Subcutaneous abdominal adipose tissue (tissue), 5 donors: Measurements from ENCODE around the gene GNG3.
A peak's percentile ranks its signal among the peaks of the same experiment; 100 is the strongest.

Source experiments
- H3K27ac ChIP-seq: one replicate; pipeline ENCODE4 v1.7.0; 2013; ENCODE audit warnings: low read depth, mild to moderate bottlenecking, inconsistent platforms, low read length, moderate library complexity
- H3K27me3 ChIP-seq, 5 donors: one replicate each; pipeline ENCODE4 v1.7.0; 2013; ENCODE audit warnings: low read length in 5 of 5, inconsistent platforms in 1 of 5; ENCODE audit not compliant: control insufficient read depth in 5 of 5, insufficient read depth in 4 of 5
- H3K36me3 ChIP-seq, 5 donors: one replicate each; pipeline ENCODE4 v1.7.0; 2013; ENCODE audit warnings: low read length in 5 of 5; ENCODE audit not compliant: control insufficient read depth in 5 of 5, insufficient read depth in 5 of 5
- H3K4me1 ChIP-seq, 5 donors: one replicate each; pipeline ENCODE4 v1.7.0; 2013; ENCODE audit warnings: low read length in 5 of 5, mild to moderate bottlenecking in 3 of 5, moderate library complexity in 1 of 5; ENCODE audit not compliant: control insufficient read depth in 5 of 5, insufficient read depth in 5 of 5
- H3K4me3 ChIP-seq, 5 donors: one replicate each; pipeline ENCODE4 v1.7.0; 2013; ENCODE audit warnings: low read length in 5 of 5, low read depth in 1 of 5
- H3K9ac ChIP-seq, 5 donors: one replicate each; pipeline ENCODE4 v1.7.0; 2013; ENCODE audit warnings: low read length in 5 of 5, mild to moderate bottlenecking in 4 of 5, moderate library complexity in 3 of 5
- H3K9me3 ChIP-seq, 5 donors: one replicate each; pipeline ENCODE4 v1.7.0; 2013; ENCODE audit warnings: low read length in 5 of 5; ENCODE audit not compliant: control insufficient read depth in 5 of 5
- donor health status: healthy.
- donor health status: healthy.
- donor health status: healthy.
- donor health status: healthy.
- donor health status: healthy.

The GNG3 gene

DNA sequence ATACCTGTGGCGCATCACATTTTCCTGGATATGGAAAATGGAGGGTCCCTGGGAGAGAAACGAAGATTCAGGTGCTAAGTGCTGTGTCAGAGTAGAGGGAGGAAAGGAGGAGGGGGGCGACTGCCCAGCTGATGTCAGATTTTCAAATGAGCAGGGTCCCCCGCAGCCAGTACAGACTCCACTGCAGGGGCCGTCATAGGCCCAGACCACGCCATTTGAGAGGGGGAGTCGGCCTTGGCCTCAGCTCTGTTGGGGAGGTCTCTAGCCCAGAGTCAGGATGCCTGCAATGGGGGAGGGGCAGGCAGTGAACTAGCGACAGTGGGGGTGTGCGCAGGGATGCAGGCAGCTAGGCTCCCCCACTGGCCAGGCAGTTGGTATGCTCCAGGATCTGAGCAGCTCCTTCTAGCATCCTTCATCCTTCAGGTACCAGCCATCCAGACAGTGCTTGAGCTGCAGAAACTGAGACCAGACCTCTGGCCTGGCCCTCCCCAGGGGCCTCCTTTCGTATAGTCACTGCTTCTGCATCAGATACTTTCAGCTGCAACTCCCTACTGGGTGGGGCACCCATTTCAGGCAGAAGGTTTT, at the start of gene GNG3, which contains the start of gene BSCL2:
GNG3 (plus strand) TSS at position 400 of the 585 bp plus-strand sequence. CDS start 620 bp downstream, outside the sequence.
BSCL2 (minus strand) TSS at position 148 of the 585 bp plus-strand sequence. CDS start 229 bp downstream, outside the sequence.
- peak within 1 kb of the TSS; percentile 80 to 97 (median 84) for H3K4me3 ChIP-seq
- H3K36me3 ChIP-seq = peaks cover 0 to 18% (median 13%) of the 10 kb centered on the region in 5 donors
- peak within 1 kb of the TSS in 4 of 5 donors; percentile 35 to 95 (median 59) for H3K9ac ChIP-seq
- peaks cover 4 to 45% (median 36%) of the 10 kb centered on the region in 5 donors for H3K4me1 ChIP-seq
- no peaks in the 10 kb centered on the region for H3K9me3 ChIP-seq
- H3K27me3 ChIP-seq = no peaks in the 10 kb centered on the region
- H3K27ac ChIP-seq = peak within 1 kb of the TSS; percentile 41

DNA sequence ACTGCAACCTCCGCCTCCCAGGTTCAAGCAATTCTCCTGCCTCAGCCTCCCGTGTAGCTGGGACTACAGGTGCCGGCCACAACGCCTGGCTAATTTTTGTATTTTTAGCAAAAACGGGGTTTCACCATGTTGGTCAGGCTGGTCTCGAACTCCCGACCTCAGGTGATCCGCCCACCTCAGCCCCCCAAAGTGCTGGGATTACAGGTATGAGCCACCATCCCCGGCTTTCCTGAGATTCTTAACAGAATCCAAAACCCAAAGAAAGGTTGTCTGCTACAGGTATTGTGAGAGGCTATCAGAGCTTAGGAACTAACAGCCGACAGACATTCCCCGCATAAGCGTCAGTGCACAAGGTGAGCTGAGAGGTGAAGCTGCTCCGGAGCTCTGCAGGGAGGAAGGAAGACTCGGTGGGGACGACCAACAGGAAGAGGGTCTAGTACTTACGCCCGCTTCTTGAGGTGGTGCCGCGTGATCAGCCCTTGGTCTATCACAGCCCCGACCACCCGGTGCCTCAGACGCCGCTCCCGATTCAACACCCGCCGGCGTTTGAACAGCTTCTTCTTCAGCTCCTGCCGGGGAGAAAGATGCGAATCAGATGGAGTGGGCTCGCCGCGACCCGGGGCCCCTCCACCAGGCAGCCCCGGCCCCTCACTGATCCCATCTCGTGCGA, 42.9 kb upstream of the GNG3 start:
- no peaks in the 10 kb centered on the region for H3K9me3 ChIP-seq
- no peaks in the 10 kb centered on the region for H3K27me3 ChIP-seq
- peaks cover 0 to 25% (median 15%) of the 10 kb centered on the region in 5 donors for H3K36me3 ChIP-seq
- H3K27ac ChIP-seq = peak overlapping the region; percentile 90
- peak overlapping the region; percentile 56 to 94 (median 85) for H3K9ac ChIP-seq
- H3K4me1 ChIP-seq = peaks cover 4 to 36% (median 28%) of the 10 kb centered on the region in 5 donors
- peak overlapping the region; percentile 82 to 95 (median 94) for H3K4me3 ChIP-seq

DNA sequence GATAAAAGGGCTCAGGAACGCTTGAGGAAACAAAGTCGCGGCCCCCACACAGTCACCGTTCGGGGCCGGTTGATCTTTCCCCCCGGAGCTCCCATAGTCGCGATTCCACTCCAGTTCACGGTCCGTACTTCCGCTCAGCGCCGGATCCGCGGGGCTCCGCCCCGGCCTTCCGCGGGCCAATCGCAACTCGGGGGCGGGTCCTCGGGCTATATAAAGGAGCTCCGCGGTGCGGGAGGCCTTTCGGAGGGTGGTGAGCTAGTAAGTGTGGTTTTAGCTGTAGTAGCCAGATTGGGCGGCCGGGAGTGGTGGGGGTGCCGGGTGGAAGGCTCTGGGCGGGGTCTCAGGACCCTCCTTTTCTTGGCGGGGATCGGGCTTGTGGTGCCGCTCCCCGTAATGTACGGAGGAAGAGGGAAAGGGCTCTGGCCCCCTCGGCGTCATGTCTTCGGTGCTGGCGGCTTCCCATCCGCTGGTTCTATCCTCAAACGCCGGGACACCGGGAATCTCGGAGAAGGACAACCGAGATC, 42.3 kb upstream of the GNG3 start, which contains the start of the genes C11orf98 and CSKMT:
C11orf98 (minus strand) TSS at position 136 of the 524 bp plus-strand sequence; CDS start at position 95, 41 bp downstream.
CSKMT (plus strand) TSS at position 238 of the 524 bp plus-strand sequence. CDS start 568 bp downstream, outside the sequence.
- peaks cover 4 to 42% (median 33%) of the 10 kb centered on the region in 5 donors for H3K4me1 ChIP-seq

DNA sequence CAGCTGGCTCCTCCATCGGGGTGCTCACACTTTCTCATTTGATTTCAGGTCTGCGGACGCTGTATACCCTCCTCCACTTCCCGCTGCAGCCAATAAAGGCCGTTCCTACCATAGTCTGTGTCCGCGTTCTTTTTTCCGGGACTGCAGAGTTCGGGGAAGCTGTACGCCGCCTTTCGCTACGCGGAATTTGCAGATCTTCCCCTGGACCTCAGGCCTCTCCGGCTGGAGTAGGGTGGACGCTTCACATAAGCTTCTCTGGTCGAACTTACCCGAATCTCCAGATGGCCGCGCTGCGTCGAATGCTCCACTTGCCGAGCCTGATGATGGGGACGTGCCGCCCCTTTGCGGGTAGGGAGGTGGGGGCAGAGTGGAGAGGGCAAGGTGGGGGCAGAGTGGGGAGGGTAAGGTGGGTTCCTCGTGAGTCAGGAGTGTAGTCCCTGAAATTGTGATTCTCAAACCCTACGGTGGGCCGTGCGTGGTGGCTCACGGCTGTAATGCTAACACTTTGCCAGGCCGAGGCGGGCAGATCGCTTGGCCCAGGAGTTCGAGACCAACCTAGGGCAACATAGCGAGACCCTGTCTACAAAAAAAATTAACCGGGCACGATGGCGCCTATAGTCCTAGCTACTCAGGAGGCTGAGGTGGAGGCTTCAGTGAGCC, 41.7 kb upstream of the GNG3 start:
- peaks cover 4 to 48% (median 38%) of the 10 kb centered on the region in 5 donors for H3K4me1 ChIP-seq
- peak overlapping the region; percentile 90 for H3K27ac ChIP-seq
- H3K9me3 ChIP-seq = no peaks in the 10 kb centered on the region
- peak overlapping the region; percentile 82 to 97 (median 94) for H3K4me3 ChIP-seq
- peaks cover 0 to 27% (median 15%) of the 10 kb centered on the region in 5 donors for H3K36me3 ChIP-seq
- no peaks in the 10 kb centered on the region for H3K27me3 ChIP-seq
- peak overlapping the region; percentile 73 to 90 (median 85) for H3K9ac ChIP-seq

More for the DNA sequence above, 42.3 kb upstream of the GNG3 start, which contains the start of the genes C11orf98 and CSKMT:
- Histone ChIP-seq H3K9ac (peak within 1 kb of the TSS; percentile 73 to 94 (median 85)), H3K4me3 (peak within 1 kb of the TSS; percentile 82 to 97 (median 94)), H3K27ac (peak within 1 kb of the TSS; percentile 90), H3K27me3 (no peaks in the 10 kb centered on the region), H3K9me3 (no peaks in the 10 kb centered on the region), H3K36me3 (peaks cover 0 to 27% (median 15%) of the 10 kb centered on the region in 5 donors)

DNA sequence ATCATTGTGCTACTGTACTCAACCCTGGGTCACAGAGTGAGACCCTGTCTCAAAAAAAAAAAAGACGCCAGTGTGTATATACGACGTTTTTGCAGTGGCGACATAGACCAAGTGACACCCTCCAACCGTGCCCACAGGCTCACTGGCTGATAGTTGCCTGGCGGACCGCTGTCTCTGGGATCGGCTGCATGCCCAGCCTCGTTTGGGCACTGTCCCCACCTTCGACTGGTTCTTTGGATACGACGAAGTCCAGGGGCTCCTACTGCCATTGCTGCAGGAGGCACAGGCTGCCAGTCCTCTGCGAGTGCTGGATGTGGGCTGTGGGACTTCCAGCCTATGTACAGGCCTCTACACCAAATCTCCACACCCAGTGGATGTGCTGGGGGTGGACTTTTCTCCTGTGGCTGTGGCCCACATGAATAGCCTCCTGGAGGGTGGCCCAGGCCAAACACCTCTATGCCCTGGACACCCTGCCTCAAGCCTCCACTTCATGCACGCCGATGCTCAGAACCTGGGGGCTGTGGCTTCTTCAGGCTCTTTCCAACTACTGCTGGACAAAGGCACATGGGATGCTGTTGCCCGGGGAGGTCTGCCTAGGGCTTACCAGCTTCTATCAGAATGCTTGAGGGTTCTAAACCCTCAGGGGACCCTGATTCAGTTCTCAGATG, 41.1 kb upstream of the GNG3 start:
- Histone ChIP-seq H3K9ac (peak overlapping the region in 4 of 5 donors; percentile 73 to 89 (median 84)), H3K36me3 (peaks cover 0 to 27% (median 15%) of the 10 kb centered on the region in 5 donors), H3K27ac (peak overlapping the region; percentile 90), H3K4me1 (peaks cover 4 to 54% (median 44%) of the 10 kb centered on the region in 5 donors), H3K27me3 (no peaks in the 10 kb centered on the region), H3K4me3 (peak overlapping the region; percentile 82 to 97 (median 94)), H3K9me3 (no peaks in the 10 kb centered on the region)

DNA sequence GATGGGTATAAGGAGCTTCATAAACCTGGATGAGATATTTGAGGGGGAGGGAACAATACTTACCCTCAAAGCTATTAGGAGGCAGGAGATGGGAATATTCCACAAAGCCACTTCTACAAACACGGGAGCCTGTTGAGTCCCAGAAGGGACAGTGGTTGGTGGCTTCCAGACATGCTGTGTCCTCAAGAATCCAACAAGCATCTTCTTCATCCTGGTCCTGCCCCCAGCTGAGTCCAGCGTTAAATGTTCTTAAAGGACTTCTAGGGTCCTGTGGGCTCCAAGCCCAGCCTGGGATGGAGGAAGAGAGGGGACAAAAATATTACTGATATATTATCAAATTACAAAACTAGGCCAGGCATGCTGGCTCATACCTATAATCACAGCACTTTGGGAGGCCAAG, 40.0 kb upstream of the GNG3 start:
- Histone ChIP-seq H3K36me3 (peaks cover 0 to 24% (median 14%) of the 10 kb centered on the region in 5 donors), H3K4me1 (peaks cover 4 to 62% (median 49%) of the 10 kb centered on the region in 5 donors), H3K27ac (no peak overlapping the region), H3K9me3 (no peaks in the 10 kb centered on the region), H3K4me3 (no peak overlapping the region), H3K9ac (no peak overlapping the region), H3K27me3 (no peaks in the 10 kb centered on the region)

DNA sequence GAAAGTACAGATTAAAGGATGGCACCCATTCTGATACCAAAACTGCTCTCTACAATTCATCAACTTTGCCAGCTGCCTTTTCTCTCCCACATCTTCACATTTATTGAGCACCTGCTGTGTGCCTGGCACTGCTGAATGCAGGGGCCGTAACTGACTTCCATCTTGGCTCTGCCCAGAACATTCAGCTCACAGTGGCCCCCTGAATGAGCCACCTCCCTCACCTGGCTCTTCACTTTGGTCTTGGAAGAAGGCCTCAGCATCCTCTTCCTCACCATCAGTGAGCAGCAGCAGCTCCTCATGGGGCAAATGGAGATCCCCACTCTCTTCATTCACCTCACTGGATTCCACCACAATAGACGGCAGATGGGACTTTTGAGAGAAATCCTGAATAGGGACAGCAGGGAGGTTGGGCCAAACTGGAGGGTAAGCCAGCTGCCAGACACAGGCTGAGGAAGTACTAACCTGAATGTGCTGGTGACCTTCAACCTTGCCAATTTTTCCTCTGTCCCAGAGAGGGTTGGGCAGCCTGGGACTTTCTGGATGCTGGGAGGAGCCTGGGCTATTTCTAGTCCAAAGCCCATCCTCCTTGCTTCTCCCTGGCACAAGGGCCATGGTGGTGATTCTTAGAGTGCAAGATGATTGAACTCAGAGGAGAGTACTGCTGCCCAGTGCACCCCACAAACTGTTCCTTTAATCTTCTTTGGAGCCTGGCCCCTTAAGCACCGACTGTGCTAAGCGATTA, 37.9 kb upstream of the GNG3 start:
- H3K27ac ChIP-seq = no peak overlapping the region
- H3K9ac ChIP-seq = peak overlapping the region in 1 of 5 donors; percentile 45
- no peaks in the 10 kb centered on the region for H3K27me3 ChIP-seq
- H3K36me3 ChIP-seq = peaks cover under 1 to 30% (median 13%) of the 10 kb centered on the region in 5 donors
- H3K4me3 ChIP-seq = no peak overlapping the region
- no peaks in the 10 kb centered on the region for H3K9me3 ChIP-seq
- peaks cover 4 to 64% (median 53%) of the 10 kb centered on the region in 5 donors for H3K4me1 ChIP-seq

DNA sequence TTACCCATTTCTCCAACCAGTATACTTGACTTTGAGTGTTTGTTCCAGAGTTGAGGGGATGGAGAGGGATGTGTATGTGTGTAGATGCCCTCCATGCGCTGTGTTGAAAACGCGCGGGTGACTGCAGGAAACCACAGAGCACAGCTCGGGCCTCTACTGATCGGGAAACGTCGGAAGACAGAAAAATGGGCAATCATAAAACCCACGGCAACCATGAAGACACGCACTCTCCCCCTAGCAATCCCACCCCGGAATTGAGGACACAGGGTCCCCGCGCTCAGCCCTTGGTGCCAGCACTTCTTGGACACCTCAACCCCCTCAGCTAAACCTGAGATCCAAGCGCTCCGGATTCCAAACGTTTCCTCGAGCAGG, 36.3 kb upstream of the GNG3 start:
- H3K27me3 ChIP-seq = no peaks in the 10 kb centered on the region
- peaks cover 3 to 50% (median 42%) of the 10 kb centered on the region in 5 donors for H3K4me1 ChIP-seq
- peak overlapping the region; percentile 83 to 91 (median 84) for H3K9ac ChIP-seq
- peaks cover 5 to 35% (median 15%) of the 10 kb centered on the region in 5 donors for H3K36me3 ChIP-seq
- H3K27ac ChIP-seq = peak overlapping the region; percentile 89
- peak overlapping the region; percentile 81 to 98 (median 94) for H3K4me3 ChIP-seq
- no peaks in the 10 kb centered on the region for H3K9me3 ChIP-seq
